SJCRH30 (cell line): ENCODE data around the gene LATS2. TPM values are rescaled to one million over a fixed set of nuclear protein-coding genes. Genes with fewer than 3 reads are reported as not detected.

Experiments
- DNase-seq, 2 experiments: peaks; one replicate each; pipeline ENCODE4 v3.0.0-alpha.2; 2015 to 2020
- H3K27ac ChIP-seq: fragments of 250-450 bp; sonication (Bioruptor Pico); 2 replicates; pipeline ENCODE4 v1.5.1; 2020; ENCODE audit warnings: mild to moderate bottlenecking, moderate library complexity
- H3K27me3 ChIP-seq: fragments of 250-450 bp; sonication (Bioruptor Pico); 2 replicates; pipeline ENCODE4 v1.5.1; 2020; ENCODE audit warnings: mild to moderate bottlenecking, moderate library complexity
- H3K36me3 ChIP-seq: fragments of 250-450 bp; sonication (Bioruptor Pico); 2 replicates; pipeline ENCODE4 v1.5.1; 2020; ENCODE audit warnings: mild to moderate bottlenecking, moderate library complexity
- H3K4me1 ChIP-seq: fragments of 250-450 bp; sonication (Bioruptor Pico); 2 replicates; pipeline ENCODE4 v1.5.1; 2020; ENCODE audit warnings: mild to moderate bottlenecking, moderate library complexity
- H3K4me3 ChIP-seq: fragments of 250-450 bp; sonication (Bioruptor Pico); 2 replicates; pipeline ENCODE4 v1.5.1; 2020; ENCODE audit warnings: mild to moderate bottlenecking, moderate library complexity
- H3K9me3 ChIP-seq: fragments of 250-450 bp; sonication (Bioruptor Pico); replicated peaks from 2 replicates; pipeline ENCODE4 v1.5.1; 2020; ENCODE audit warnings: mild to moderate bottlenecking, moderate library complexity
- total RNA-seq: library from RNA; depleted of rRNA; stranded (reverse); fragments of >200 nt; shearing (Covaris generic); gene quantifications from 2 replicates; pipeline ENCODE4 v1.2.3, GENCODE V29; 2014; rRNA removed

The LATS2 gene
- total RNA-seq, result 14.9 and 16.9 TPM in 2 replicates

DNA sequence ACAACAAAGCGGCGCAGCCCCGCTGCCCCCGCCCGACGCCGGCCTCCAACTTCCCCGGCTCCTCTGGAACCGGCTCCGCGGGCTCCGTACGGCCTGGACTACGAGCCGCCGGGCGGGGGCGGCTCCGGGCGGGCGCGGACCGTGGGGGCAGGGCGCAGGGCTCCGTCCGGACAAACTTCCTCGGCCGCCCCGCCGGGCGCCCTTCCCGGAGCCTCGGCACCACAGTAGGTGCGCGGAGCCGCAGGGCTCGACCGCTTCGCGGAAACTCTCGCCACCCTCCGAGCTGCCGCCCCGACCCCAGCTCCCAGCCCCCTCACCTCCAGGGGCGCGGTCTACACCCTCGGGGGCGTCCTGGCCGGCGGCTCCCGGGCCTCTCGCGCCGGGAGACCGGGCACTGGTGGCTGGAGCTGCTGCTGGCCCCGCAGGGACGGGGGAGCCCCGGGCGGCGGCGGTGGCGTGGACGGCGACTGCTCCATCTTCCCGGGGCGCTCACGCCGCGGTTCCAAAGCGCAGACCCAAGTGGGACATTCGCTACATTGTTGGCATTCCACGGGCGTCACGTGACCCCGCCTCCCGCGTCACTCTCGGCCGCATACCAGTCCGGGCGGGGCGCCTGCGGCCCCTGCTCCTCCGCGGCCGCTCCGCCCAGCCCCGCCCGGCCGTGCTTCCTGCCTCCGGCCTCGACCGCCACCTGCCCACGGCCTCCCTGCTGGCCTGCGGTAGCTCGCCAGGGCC lies at the start of gene LATS2:
LATS2 (minus strand) TSS at position 558 of the 735 bp plus-strand sequence. CDS start 15,560 bp downstream, outside the sequence.
- no peaks in the 10 kb centered on the region for H3K27me3 ChIP-seq
- H3K9me3 ChIP-seq, result no peaks in the 10 kb centered on the region
- peaks cover 4% of the 10 kb centered on the region; the same call in 1 of the 2 replicates for H3K4me1 ChIP-seq
- H3K4me3 ChIP-seq, result peak within 1 kb of the TSS; percentile 96
- H3K36me3 ChIP-seq, result 0 out of 2 replicates have a peak, but pooled peaks cover 3% of the 10 kb centered on the region
- peak; percentile 95 to 96 for DNase-seq
- H3K27ac ChIP-seq, result peak within 1 kb of the TSS; percentile 91

- H3K27ac ChIP-seq, result no peak overlapping the region
- H3K9me3 ChIP-seq, result peaks cover 3% of the 10 kb centered on the region; the same call in 1 of the 2 replicates
- no peaks in the 10 kb centered on the region for H3K4me1 ChIP-seq
- DNase-seq, result no peak
- H3K27me3 ChIP-seq, result no peaks in the 10 kb centered on the region; the same call in 1 of the 2 replicates
- H3K36me3 ChIP-seq, result no peaks in the 10 kb centered on the region
- no peak overlapping the region for H3K4me3 ChIP-seq
Measured at GRCh38 chr13:21109168-21109567, 47.8 kb upstream of the LATS2 start.

- H3K4me3 ChIP-seq, result no peak overlapping the region
- no peaks in the 10 kb centered on the region for H3K36me3 ChIP-seq
- H3K27ac ChIP-seq, result no peak overlapping the region
- peaks cover 3% of the 10 kb centered on the region; the same call in 1 of the 2 replicates for H3K9me3 ChIP-seq
- DNase-seq, result no peak
- H3K4me1 ChIP-seq, result no peaks in the 10 kb centered on the region
- H3K27me3 ChIP-seq, result no peaks in the 10 kb centered on the region; the same call in 1 of the 2 replicates
Measured at GRCh38 chr13:21106089-21106488, 44.7 kb upstream of the LATS2 start.

GRCh38 chr13:21104199-21105019 lies 43.0 kb upstream of the LATS2 start:
- DNase-seq, result no peak
- Histone ChIP-seq H3K4me3 (no peak overlapping the region), H3K27me3 (no peaks in the 10 kb centered on the region; the same call in 1 of the 2 replicates), H3K36me3 (no peaks in the 10 kb centered on the region), H3K4me1 (no peaks in the 10 kb centered on the region), H3K9me3 (peaks cover 3% of the 10 kb centered on the region; the same call in 1 of the 2 replicates), H3K27ac (no peak overlapping the region)

- H3K27me3 ChIP-seq, result no peaks in the 10 kb centered on the region
- no peaks in the 10 kb centered on the region for H3K36me3 ChIP-seq
- DNase-seq, result no peak
- no peak overlapping the region for H3K4me3 ChIP-seq
- no peaks in the 10 kb centered on the region for H3K9me3 ChIP-seq
- H3K27ac ChIP-seq, result no peak overlapping the region
- H3K4me1 ChIP-seq, result no peaks in the 10 kb centered on the region
Measured at GRCh38 chr13:21101865-21102576, 40.6 kb upstream of the LATS2 start.

- Histone ChIP-seq H3K9me3 (no peaks in the 10 kb centered on the region), H3K4me1 (no peaks in the 10 kb centered on the region), H3K27me3 (no peaks in the 10 kb centered on the region), H3K36me3 (no peaks in the 10 kb centered on the region), H3K4me3 (no peak overlapping the region), H3K27ac (no peak overlapping the region)
- DNase-seq, result no peak
Measured at GRCh38 chr13:21100994-21101757, 39.8 kb upstream of the LATS2 start.

- no peak overlapping the region for H3K4me3 ChIP-seq
- no peak overlapping the region for H3K27ac ChIP-seq
- no peaks in the 10 kb centered on the region for H3K27me3 ChIP-seq
- no peaks in the 10 kb centered on the region for H3K4me1 ChIP-seq
- no peaks in the 10 kb centered on the region for H3K36me3 ChIP-seq
- no peak for DNase-seq
- no peaks in the 10 kb centered on the region for H3K9me3 ChIP-seq
Measured at GRCh38 chr13:21100211-21100610, 38.8 kb upstream of the LATS2 start.

- no peaks in the 10 kb centered on the region; the same call in 1 of the 2 replicates for H3K27me3 ChIP-seq
- H3K4me3 ChIP-seq, result no peak overlapping the region
- no peaks in the 10 kb centered on the region for H3K36me3 ChIP-seq
- H3K27ac ChIP-seq, result no peak overlapping the region
- H3K9me3 ChIP-seq, result no peaks in the 10 kb centered on the region
- peak in 1 of 2 experiments; percentile 36 for DNase-seq
- H3K4me1 ChIP-seq, result no peaks in the 10 kb centered on the region
Measured at GRCh38 chr13:21095311-21095710, 33.9 kb upstream of the LATS2 start.

DNA sequence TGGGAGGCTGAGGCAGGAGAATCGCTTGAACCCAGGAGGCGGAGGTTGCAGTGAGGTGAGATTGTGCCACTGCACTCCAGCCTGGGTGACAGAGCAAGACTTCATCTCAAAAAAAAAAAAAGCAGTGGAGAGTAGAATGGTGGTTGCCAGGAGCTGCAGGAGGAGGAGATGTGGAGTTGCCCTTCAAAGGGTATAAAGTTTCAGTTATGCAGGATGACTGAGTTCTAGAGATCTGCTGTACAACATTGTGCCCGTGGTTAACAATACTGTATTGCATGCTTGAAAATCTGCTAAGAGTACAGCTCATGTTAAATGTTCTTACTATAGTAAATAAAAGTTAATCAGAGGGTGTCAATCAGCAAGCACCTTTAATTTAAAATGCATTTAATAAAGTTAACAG lies 28.4 kb upstream of the LATS2 start:
- Histone ChIP-seq H3K4me1 (no peaks in the 10 kb centered on the region), H3K9me3 (no peaks in the 10 kb centered on the region), H3K27me3 (no peaks in the 10 kb centered on the region; the same call in 1 of the 2 replicates), H3K4me3 (no peak overlapping the region), H3K27ac (no peak overlapping the region), H3K36me3 (no peaks in the 10 kb centered on the region)
- no peak for DNase-seq

- no peaks in the 10 kb centered on the region; the same call in 1 of the 2 replicates for H3K27me3 ChIP-seq
- H3K4me1 ChIP-seq, result no peaks in the 10 kb centered on the region
- no peaks in the 10 kb centered on the region for H3K9me3 ChIP-seq
- H3K27ac ChIP-seq, result no peak overlapping the region
- no peak overlapping the region for H3K4me3 ChIP-seq
- no peak for DNase-seq
- no peaks in the 10 kb centered on the region for H3K36me3 ChIP-seq
Measured at GRCh38 chr13:21088534-21088933, 27.1 kb upstream of the LATS2 start.

DNA sequence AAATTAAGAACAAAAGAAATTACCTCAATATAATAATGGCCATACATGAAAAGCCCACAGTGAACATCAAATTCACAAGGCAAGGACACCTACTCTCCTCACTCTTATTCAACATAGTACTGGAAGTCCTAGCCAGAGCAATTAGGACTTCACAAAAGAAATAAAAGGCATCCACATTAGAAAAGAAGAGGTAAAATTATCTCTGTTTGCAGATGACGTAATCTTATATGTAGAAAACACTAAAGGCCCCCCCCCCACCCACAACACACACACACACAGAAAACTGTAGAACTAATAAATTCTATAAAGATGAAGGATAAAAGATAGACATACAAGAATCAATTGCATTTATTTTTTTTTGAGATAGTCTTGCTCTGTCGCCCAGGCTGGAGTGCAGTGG lies 25.5 kb upstream of the LATS2 start:
- Histone ChIP-seq H3K27ac (no peak overlapping the region), H3K36me3 (no peaks in the 10 kb centered on the region), H3K9me3 (no peaks in the 10 kb centered on the region), H3K4me3 (no peak overlapping the region), H3K27me3 (no peaks in the 10 kb centered on the region), H3K4me1 (no peaks in the 10 kb centered on the region)
- DNase-seq, result no peak

- DNase-seq, result no peak
- H3K4me1 ChIP-seq, result no peaks in the 10 kb centered on the region; the same call in none of the 2 replicates
- no peak overlapping the region for H3K27ac ChIP-seq
- H3K27me3 ChIP-seq, result peaks cover 3% of the 10 kb centered on the region; the same call in 1 of the 2 replicates
- no peak overlapping the region for H3K4me3 ChIP-seq
- no peaks in the 10 kb centered on the region for H3K36me3 ChIP-seq
- H3K9me3 ChIP-seq, result no peaks in the 10 kb centered on the region
Measured at GRCh38 chr13:21081926-21082325, 20.5 kb upstream of the LATS2 start.

DNA sequence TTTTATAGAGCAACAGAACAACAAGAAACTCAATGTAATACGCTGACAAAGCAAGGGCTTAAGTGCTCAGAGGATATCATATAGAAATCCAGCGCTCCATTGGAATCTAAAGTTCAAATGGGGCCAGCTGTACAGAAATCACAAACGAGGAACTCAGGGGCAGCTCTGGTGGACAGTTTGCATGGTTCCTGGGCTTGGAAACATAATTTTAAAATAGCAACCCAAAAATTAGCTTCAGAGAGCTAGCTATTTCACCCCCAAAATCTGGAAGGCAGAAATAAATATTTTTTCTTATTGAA lies 19.2 kb upstream of the LATS2 start:
- Histone ChIP-seq H3K9me3 (no peaks in the 10 kb centered on the region), H3K36me3 (no peaks in the 10 kb centered on the region), H3K4me1 (no peaks in the 10 kb centered on the region; the same call in none of the 2 replicates), H3K27me3 (peaks cover 3% of the 10 kb centered on the region; the same call in 1 of the 2 replicates), H3K27ac (no peak overlapping the region), H3K4me3 (peak overlapping the region; percentile 23; the same call in 1 of the 2 replicates)
- no peak for DNase-seq
